Jurkat, Clone E6-1 (cell line): ENCODE data around the gene TPGS1.

Experiments used
- DNase-seq: peaks from one replicate; pipeline ENCODE4 v3.0.0-alpha.2; 2011; ENCODE audit warnings: low read depth, low spot score
- H3K4me3 ChIP-seq: 2 replicates; pipeline ENCODE4 v1.5.1; 2011; ENCODE audit warnings: mild to moderate bottlenecking, low read length, control low read depth, moderate library complexity

TPGS1 gene

DNA sequence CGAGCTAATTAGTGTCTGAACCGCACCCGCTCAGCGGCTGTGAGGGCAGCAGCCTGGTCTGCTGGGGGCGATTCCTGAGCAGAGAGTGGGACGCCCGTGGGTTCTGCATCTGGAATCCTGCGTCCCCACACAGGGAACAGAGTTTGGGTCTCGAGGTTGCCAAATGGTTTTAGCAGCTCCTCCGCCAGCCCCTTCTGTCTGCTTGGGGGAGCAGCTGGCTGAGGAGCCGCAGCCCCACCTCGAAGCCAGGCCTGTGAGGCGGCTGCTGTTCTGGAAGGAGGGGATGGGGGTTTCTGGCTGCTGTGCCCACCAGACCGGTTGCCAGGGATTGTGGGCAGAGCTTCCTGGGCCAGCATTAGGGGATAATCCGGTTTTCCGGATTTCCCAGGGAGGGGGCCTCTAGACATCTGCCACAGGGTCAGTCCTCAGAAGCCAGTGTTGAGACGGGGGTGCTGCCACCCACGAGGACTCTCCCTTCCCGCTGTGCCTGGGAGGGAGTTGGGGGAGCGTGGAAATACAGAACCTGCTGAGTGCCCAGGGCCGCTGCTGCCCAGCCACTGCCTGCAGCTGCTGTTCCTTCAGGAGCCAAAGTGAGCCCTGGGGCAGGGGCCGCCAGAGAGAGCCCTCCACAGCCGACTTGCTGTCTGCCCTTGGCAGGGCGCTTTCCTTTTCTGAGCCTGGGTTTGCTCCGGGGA, 26.2 kb downstream of the TPGS1 start:
- H3K4me3 ChIP-seq: peak overlapping the region; percentile 80
- no peak for DNase-seq

DNA sequence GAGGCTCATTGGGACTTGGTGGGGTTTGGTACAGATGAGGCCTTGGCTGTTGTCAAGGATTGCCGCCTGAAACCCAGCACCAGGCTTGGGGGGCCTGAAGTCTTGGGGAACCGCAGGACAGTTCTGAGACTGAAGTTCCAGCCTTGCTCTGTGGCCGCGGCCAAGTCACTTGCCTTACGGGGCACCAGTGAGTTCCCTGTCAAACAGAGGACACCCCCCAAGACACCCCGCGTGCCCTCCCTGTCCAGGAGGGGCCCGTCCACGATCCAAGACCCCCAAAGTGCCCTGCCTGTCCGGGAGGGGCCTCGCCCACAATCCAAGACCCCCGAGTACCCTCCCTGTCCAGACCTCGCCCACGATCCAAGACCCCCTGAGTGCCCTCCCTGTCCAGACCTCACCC, 26.8 kb downstream of the TPGS1 start:
- DNase-seq: no peak
- no peak overlapping the region for H3K4me3 ChIP-seq

DNA sequence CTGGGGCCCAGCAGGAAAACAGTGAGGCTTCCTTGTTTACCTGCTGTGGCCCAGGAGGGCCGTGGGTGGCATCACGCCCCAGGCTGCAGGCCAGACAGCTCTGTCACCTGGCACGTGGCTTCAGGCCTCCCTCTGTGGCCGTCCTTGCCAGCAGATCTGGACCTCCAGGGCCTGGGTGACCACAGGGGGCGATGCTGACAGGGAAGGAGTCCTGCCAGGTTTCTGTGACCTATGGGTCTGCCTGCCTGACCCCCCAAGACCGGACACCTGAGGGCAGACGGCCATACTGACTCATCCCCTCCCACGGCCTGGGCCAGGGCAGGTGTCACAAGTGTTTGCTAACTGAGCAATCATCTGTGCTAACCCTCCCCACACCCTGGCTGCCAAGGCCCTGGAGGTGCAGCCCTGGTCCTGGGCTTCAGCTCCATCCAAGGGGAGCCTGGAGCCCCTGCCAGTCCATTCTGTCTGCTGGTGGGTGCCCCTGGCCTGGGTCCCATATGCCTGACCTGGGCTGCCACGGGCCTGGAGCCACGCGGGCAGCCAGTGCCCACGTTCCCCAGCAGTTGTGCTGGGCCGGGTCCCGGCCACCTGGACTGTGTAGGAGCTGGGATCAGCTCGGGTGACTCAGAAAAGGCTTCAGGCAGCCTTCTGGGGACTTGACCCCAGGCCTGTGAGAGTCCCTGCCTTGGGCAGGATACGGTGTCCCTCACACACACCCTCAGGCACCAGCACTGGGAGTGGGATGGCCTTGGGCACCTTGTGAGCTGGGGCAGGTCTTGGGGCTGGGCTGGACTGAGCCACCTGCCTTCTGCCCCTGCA, 27.9 kb downstream of the TPGS1 start:
- DNase-seq: no peak
- no peak overlapping the region for H3K4me3 ChIP-seq

DNA sequence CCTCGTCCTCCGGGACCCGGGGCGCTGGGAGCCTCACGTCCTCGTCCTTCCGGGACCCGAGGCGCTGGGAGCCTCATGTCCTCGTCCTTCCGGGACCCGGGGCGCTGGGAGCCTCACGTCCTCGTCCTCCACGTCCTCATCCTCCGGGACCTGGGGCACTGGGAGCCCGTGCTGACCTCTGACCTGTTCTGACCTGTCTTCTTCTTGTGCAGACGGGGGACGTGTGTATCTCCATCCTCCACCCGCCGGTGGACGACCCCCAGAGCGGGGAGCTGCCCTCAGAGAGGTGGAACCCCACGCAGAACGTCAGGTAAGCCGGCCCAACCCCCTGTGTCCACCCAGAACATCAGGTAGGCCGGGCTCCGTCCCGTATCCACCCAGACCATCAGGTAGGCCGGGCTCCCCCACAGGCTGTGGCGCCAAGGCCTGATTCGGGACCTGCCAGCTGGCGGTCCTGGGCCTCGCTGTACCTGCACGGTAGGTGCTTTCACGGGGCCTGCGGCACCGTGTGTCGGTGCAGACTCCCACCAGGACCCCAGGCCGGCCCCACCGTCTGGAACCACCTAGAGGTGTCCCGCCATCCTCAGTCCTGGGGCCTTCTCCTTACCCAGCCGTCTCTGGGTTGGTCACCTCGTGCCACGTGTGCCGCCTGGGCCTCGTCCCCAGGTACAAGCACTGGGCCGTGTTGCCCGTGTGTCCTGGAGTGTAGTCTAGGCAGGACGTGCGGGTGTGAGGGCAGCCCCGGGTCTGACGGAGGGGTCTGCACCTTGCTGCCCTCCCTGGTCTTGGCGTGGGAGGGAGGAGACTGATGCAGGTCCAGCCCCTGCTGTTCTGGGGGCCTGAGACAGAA, 29.0 kb downstream of the TPGS1 start:
- no peak for DNase-seq
- no peak overlapping the region for H3K4me3 ChIP-seq

DNA sequence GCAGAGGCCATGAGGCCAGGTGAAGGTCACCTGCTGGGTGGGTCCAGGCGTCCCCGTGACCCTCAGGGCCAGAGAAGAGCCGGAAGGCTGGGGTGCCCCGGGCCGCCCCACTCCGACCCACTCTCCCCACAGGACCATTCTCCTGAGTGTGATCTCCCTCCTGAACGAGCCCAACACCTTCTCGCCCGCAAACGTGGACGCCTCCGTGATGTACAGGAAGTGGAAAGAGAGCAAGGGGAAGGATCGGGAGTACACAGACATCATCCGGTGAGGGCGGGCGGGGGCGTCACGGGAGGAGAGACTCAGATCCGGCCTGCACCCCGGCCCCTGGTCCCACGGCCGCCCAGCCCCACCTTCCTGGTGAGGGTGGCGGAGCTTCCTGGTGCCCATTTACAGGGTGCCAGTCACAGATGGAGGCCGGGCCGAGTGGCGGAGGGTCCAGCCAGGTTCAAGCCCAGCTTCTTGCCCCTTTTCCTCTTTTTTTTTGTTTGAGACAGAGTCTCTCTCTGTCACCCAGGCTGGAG, 29.6 kb downstream of the TPGS1 start:
- H3K4me3 ChIP-seq: no peak overlapping the region
- DNase-seq: no peak

DNA sequence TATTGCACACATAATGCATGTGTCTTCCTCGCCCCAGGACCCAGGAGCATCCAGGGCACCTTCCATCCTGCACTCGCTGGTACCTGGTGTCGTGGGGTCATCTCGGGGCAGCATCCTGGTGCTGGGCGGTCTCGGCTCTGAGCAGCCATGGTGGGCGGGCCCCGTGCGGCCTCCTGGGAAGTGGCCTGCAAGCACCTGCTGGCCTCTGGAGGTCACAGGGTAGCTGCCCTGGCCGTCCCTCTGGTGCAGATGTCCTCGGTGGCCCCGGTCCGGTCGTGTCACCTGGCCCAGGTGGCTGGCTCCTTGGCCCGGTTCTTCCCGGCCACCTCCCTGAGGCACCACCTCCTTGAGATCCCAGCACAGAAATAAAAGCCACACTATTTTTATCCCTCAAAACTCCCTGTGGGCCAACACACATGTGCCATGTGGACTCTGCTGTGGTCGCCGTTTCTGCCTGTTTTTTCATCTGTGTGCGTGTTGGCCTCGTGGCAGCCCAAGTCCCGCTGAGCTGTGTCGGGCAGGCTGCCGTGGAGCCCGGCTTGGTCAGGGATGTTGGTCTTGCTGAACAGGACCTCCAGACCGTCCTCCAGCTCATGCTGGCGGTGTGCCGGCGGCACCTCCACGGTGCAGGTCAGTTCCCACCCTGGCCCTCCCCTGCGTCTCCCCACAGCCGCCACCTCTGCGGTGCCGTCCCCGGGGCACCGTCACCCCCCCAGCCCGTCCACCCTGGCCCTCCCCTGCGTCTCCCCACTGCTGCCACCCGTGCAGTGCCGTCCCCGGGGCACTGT, 31.5 kb downstream of the TPGS1 start:
- DNase-seq: no peak
- H3K4me3 ChIP-seq: no peak overlapping the region

DNA sequence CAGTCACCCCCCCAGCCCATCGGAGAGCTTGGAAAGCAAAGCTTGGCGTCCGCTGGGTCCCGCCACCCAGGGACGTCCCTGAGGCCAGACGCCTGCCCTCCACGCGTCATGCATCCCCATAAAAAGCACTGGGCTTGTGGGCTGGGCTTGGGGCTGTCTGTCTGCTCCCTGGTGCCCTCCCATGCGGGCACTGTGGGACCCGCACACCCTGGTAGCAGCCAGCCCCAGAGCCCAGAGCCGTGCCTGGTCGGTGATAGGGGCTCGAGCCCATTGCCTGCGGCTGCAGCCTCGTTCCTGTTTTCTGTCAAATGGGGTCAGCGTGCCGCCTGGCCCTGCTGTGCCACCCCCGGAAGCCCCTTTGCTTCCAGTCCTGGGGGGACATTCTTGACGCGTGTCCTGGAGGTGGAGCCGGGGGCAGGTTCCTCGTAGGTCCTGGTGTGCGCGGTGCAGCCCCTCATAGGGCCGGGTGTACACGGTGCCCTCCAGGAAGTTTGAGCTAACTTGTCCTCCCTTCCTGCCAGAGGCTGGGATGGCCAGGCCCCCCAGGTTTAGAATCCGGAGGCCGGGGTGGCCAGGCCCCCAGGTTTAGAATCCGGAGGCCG, 32.2 kb downstream of the TPGS1 start:
- H3K4me3 ChIP-seq: no peak overlapping the region
- no peak for DNase-seq

DNA sequence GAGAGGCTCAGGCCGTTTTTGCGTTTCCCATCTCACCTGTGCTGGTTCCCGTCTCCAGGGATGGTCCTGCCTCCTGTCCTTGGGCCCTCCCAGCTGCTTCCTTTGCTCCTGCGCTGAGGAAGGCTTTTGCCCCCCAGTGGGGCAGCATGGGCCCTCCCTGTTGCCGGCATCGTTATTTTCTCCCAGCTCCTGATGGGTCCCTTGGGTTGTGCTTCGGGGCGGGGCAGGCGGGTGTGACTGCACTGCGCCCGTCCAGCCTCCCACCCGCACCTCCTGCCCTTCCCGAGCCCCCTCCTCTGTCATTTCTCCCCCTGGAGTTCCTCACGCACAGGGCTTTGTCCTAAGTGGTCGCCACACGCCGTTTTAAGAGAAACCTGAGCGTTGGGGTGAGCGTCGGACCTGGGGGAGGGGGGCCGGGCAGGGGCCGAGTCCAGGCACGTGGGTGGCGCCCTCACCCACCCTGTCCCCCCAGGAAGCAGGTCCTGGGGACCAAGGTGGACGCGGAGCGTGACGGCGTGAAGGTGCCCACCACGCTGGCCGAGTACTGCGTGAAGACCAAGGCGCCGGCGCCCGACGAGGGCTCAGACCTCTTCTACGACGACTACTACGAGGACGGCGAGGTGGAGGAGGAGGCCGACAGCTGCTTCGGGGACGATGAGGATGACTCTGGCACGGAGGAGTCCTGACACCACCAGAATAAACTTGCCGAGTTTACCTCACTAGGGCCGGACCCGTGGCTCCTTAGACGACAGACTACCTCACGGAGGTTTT, 33.8 kb downstream of the TPGS1 start:
- H3K4me3 ChIP-seq: no peak overlapping the region
- DNase-seq: no peak

DNA sequence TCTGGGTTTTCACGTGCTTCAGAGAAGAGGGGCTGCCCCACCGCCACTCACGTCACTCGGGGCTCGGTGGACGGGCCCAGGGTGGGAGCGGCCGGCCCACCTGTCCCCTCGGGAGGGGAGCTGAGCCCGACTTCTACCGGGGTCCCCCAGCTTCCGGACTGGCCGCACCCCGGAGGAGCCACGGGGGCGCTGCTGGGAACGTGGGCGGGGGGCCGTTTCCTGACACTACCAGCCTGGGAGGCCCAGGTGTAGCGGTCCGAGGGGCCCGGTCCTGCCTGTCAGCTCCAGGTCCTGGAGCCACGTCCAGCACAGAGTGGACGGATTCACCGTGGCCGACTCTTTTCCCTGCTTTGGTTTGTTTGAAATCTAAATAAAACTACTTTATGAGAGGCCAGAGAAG, 34.4 kb downstream of the TPGS1 start:
- no peak overlapping the region for H3K4me3 ChIP-seq
- no peak for DNase-seq

DNA sequence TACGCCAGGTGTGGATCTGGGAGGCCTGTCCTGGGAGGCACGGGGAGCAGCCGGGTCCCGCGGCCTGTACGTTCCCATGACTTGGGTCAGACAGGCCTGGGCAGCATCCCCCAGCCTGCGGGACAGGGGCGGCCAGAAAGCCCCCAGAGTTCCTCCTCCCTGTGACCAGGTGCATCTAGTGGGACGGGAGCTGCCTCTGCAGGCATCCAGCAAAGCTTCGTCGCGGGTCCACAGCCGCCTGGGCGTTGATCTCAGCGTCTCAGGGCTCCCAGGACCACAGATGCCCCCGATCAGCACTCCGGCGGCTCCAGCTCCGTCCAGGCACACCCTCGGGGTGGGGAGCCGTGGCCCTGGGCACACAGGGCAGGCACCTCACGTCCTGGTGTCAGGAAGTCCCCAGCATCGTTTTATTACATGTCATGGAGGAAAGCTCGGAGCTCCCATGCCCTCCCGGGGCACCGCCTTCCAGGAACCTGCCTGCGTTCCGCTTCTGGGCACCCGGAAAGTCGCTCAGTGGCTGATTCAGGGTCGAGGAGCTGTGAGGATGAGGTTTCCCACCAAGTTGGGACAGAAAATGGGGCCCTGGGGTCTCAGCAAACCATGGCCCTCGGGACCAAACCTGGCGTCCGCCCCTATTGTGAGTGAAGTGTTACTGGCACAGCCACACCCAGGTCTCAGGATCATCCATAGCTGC, 35.0 kb downstream of the TPGS1 start:
- no peak overlapping the region for H3K4me3 ChIP-seq
- DNase-seq: no peak

DNA sequence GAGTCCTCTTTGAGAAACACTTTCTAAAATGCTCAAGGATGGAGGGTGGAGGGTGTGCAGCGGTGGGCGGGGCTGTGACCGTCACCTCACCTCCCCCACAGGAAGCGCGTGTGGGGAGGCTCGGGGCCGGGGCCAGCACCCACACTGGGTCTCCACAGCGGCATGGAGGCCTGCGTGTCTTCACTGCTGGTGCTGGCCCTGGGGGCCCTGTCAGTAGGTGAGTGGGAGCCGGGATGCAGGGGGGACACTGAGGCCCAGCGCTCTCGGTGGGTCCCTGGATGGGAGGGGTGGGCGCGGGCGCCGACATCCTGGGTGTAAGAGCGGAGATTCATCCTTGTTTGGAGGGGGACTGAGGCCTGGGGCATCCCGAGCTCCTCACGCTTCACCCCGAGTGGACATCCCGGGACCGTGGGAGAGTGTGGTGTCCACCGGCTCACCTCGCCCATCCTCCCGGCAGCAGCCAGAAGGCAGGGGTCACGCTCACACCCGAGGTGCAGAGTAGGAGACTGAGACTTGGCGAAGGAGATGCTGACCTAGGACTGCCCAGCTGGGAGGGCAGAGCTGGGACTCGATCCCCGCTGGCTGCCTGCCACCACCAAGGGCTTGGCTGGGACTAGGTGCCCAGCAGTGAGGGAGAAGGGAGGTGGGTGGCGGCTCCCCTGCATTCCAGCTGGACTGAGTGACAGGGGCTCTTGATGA, 36.8 kb downstream of the TPGS1 start, which contains the start of gene GZMM:
Gene GZMM, plus strand, starts transcription at position 144 of the 699 bp plus-strand sequence. Its CDS starts 19 bp downstream, at position 163.
- peak; percentile 24 for DNase-seq
- no peak within 1 kb of the TSS for H3K4me3 ChIP-seq

DNA sequence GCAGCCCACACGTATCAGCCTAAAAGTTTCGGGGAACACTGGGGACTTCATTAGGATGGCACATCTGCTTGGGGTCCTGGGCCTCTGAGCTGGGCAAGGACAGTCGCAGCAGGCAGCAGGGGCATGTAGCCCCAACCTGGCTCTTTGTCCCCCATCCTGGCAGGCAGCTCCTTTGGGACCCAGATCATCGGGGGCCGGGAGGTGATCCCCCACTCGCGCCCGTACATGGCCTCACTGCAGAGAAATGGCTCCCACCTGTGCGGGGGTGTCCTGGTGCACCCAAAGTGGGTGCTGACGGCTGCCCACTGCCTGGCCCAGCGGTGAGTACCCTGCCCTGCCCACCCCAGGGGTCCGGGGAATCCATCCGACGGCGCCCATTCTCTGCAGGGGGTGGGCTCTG, 39.8 kb downstream of the TPGS1 start:
- no peak overlapping the region for H3K4me3 ChIP-seq
- no peak for DNase-seq

DNA sequence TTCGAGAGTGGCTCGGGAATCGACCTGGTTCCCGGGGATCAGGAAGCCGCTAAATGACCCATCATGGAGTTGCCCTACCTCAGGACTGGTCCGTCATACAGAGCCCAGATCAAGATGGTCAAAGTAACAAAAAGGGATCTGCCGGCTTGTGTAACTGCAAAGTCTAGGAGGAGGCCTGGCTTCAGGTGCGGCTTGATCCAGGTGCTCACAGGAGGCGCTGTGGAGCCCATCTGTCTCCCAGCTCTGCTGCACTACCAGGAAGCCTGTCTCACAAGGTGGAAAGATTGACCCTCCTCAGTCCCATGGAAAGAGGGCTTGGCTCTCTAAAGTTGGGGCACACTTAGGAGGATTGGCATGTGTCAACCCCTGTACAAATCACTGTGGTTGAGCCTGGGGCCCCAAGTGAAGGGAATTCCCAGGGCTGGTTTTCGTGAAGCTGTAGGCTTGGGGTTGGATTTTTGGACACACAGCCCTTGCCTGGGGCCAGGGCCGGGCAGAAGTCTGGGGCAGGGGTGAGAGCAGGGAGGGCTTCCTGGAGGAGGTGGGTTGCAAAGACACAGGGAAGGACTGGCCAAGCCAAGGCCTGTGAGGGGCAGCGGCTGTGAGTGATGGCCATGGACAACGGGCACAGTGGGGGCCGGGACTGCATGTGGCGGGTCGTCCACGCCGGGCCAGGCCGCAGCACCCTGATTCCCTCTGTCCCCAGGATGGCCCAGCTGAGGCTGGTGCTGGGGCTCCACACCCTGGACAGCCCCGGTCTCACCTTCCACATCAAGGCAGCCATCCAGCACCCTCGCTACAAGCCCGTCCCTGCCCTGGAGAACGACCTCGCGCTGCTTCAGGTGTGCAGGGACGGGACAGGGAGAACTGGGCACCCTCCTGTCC, 40.8 kb downstream of the TPGS1 start:
- no peak overlapping the region for H3K4me3 ChIP-seq
- no peak for DNase-seq

DNA sequence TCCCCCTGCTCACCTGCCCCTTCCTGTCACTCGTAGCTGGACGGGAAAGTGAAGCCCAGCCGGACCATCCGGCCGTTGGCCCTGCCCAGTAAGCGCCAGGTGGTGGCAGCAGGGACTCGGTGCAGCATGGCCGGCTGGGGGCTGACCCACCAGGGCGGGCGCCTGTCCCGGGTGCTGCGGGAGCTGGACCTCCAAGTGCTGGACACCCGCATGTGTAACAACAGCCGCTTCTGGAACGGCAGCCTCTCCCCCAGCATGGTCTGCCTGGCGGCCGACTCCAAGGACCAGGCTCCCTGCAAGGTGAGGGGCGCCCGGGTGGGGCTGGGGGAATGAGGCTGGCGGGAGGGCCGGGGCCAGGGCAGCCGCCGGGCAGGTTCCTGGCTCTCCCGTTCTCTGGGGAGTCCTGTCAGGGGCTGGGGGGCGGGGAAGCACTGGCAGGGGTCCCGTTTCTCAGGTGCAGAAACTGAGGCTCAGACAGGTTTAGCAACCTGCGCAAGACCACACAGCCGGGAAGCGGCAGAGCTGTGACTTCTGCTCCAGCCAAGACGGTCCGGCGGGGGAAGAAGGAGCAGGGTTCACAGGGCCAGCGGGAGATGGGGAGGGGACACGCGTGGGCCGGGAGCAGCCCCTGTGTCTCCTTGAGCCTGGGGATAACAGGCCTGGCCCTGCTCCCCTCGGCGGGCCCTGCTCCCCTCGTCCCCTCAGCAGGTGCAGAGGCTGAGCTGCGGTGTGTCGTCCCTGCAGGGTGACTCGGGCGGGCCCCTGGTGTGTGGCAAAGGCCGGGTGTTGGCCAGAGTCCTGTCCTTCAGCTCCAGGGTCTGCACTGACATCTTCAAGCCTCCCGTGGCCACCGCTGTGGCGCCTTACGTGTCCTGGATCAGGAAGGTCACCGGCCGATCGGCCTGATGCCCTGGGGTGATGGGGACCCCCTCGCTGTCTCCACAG, 41.9 kb downstream of the TPGS1 start:
- H3K4me3 ChIP-seq: no peak overlapping the region
- DNase-seq: no peak

DNA sequence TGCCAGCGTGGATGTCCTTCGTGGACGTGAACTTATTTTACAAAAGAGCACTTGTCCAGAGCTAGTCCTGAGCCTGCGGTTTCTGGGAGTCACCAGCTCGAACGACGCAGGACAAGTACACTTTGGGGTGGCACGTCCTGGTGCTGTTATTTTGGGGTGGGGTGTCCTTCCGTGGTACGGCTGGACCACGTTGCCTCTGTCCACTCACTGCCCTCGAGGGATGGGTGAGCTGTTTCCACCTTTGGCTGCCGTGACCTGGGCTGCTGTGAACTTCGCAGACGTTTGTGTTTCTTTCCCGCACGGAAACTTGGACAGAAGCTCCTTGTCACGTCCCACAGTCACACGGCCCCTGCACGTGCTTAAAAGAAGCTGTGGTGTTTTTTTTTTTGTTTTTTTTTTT, 47.5 kb downstream of the TPGS1 start:
- DNase-seq: no peak
- H3K4me3 ChIP-seq: no peak overlapping the region
